Measurements from ENCODE around the gene IARS2.

DNA sequence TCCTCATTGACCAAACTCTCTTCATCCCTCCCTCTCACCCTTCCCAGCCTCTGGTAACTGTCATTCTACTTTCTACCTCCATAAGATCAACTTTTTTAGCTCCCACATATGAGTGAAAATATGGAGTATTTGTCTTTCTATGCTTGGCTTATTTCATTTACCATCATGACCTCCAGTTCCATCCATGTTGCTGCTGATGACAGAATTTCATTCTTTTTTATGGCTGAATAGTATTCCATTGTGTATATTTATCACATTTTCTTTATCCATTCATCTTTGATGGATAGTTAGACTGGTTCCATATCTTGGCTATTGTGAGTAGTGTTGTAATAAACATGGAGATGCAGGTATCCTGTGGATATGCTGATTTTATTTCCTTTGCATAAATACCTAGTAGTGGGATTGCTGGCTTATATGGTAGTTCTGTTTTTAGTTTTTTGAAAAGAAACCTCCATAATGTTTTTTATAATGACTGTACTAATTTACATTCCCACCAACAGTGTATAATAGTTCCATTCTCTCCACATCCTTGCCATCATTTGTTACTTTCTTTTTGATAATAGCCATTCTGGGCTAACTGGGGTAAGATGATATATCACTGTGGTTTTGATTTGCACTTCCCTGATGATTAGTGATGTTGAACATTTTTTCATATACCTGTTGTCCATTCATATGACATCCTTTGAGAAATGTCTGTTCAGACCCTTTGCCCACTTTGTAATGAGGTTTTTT, 35.7 kb downstream of the IARS2 start:
- TF ChIP-seq ZBTB7A (IDR thresholded peaks at IDR 0.05; ENCODE audit: low read depth): no peak
- no peak for TF ChIP-seq EP300 (IDR thresholded peaks at IDR 0.05; ENCODE audit: borderline replicate concordance)
- no peak for TF ChIP-seq TAF1 (IDR thresholded peaks at IDR 0.05; ENCODE audit: low read depth)
- TF ChIP-seq EGR1 (IDR thresholded peaks at IDR 0.05): no peak
- TF ChIP-seq, protein P1, sequence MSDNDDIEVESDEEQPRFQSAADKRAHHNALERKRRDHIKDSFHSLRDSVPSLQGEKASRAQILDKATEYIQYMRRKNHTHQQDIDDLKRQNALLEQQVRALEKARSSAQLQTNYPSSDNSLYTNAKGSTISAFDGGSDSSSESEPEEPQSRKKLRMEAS (IDR thresholded peaks at IDR 0.05): no peak
- no peak for TF ChIP-seq YY1 (IDR thresholded peaks at IDR 0.05; ENCODE audit: low read depth)
- TF ChIP-seq, protein P2, sequence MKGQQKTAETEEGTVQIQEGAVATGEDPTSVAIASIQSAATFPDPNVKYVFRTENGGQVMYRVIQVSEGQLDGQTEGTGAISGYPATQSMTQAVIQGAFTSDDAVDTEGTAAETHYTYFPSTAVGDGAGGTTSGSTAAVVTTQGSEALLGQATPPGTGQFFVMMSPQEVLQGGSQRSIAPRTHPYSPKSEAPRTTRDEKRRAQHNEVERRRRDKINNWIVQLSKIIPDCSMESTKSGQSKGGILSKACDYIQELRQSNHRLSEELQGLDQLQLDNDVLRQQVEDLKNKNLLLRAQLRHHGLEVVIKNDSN (IDR thresholded peaks at IDR 0.05): no peak
- TF ChIP-seq, protein P3, sequence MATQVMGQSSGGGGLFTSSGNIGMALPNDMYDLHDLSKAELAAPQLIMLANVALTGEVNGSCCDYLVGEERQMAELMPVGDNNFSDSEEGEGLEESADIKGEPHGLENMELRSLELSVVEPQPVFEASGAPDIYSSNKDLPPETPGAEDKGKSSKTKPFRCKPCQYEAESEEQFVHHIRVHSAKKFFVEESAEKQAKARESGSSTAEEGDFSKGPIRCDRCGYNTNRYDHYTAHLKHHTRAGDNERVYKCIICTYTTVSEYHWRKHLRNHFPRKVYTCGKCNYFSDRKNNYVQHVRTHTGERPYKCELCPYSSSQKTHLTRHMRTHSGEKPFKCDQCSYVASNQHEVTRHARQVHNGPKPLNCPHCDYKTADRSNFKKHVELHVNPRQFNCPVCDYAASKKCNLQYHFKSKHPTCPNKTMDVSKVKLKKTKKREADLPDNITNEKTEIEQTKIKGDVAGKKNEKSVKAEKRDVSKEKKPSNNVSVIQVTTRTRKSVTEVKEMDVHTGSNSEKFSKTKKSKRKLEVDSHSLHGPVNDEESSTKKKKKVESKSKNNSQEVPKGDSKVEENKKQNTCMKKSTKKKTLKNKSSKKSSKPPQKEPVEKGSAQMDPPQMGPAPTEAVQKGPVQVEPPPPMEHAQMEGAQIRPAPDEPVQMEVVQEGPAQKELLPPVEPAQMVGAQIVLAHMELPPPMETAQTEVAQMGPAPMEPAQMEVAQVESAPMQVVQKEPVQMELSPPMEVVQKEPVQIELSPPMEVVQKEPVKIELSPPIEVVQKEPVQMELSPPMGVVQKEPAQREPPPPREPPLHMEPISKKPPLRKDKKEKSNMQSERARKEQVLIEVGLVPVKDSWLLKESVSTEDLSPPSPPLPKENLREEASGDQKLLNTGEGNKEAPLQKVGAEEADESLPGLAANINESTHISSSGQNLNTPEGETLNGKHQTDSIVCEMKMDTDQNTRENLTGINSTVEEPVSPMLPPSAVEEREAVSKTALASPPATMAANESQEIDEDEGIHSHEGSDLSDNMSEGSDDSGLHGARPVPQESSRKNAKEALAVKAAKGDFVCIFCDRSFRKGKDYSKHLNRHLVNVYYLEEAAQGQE (IDR thresholded peaks at IDR 0.05; ENCODE audit: low read depth): no peak
- no peak for TF ChIP-seq FOXM1 (IDR thresholded peaks at IDR 0.05; ENCODE audit: borderline replicate concordance, low read depth)
- no peak for TF ChIP-seq CREB1 (IDR thresholded peaks at IDR 0.05; ENCODE audit: low read depth)
- no peak for TF ChIP-seq NFIC (IDR thresholded peaks at IDR 0.05)
- TF ChIP-seq TCF12 (IDR thresholded peaks at IDR 0.05; ENCODE audit: low read depth): no peak
- TF ChIP-seq RAD21 (IDR thresholded peaks at IDR 0.05; ENCODE audit: low read depth): no peak
- no peak for TF ChIP-seq CEBPB (IDR thresholded peaks at IDR 0.05)
